ENCODE measurements around the gene ZNF512.

ZNF512 gene

GRCh38 chr2:27653397-27653796 lies 70.6 kb downstream of the ZNF512 start:
- no peak overlapping the region for H3K4me3 ChIP-seq (ENCODE audit: low read length)
- peak; percentile 47 for DNase-seq (ENCODE audit: low read depth)
- no peak for TF ChIP-seq CTCF (IDR thresholded peaks at IDR 0.05; ENCODE audit: insufficient read depth, low read depth, low read length, missing control alignments)

GRCh38 chr2:27655155-27655951 lies 72.5 kb downstream of the ZNF512 start:
- no peak for TF ChIP-seq CTCF (IDR thresholded peaks at IDR 0.05; ENCODE audit: insufficient read depth, low read depth, low read length, missing control alignments)
- no peak overlapping the region for H3K4me3 ChIP-seq (ENCODE audit: low read length)
- DNase-seq (ENCODE audit: low read depth): peak; percentile 54

- no peak for DNase-seq (ENCODE audit: low read depth)
- no peak for TF ChIP-seq CTCF (IDR thresholded peaks at IDR 0.05; ENCODE audit: insufficient read depth, low read depth, low read length, missing control alignments)
These were observed 78.5 kb downstream of the ZNF512 start for GRCh38 chr2:27661371-27661770.

GRCh38 chr2:27663285-27664153 lies 80.7 kb downstream of the ZNF512 start, which contains the start of the genes SLC4A1AP and SUPT7L:
TSS of gene SLC4A1AP (plus strand) at chr2:27663889. CDS start at chr2:27663915, 26 bp downstream.
TSS of gene SUPT7L (minus strand) at chr2:27663614. CDS start at chr2:27662192, 1,422 bp downstream.
- H3K4me3 ChIP-seq (ENCODE audit: low read length): peak within 1 kb of the TSS; percentile 95
- DNase-seq (ENCODE audit: low read depth): peak; percentile 89
- TF ChIP-seq CTCF (IDR thresholded peaks at IDR 0.05; ENCODE audit: insufficient read depth, low read depth, low read length, missing control alignments): no peak

More at GRCh38 chr2:27661371-27661770, 78.5 kb downstream of the ZNF512 start:
- no peak overlapping the region for H3K4me3 ChIP-seq (ENCODE audit: low read length)

GRCh38 chr2:27664154-27664574 lies 81.3 kb downstream of the ZNF512 start:
- DNase-seq (ENCODE audit: low read depth): no peak
- no peak for TF ChIP-seq CTCF (IDR thresholded peaks at IDR 0.05; ENCODE audit: insufficient read depth, low read depth, low read length, missing control alignments)
- peak overlapping the region; percentile 95 for H3K4me3 ChIP-seq (ENCODE audit: low read length)

GRCh38 chr2:27664622-27665363 lies 82.0 kb downstream of the ZNF512 start:
- TF ChIP-seq CTCF (IDR thresholded peaks at IDR 0.05; ENCODE audit: insufficient read depth, low read depth, low read length, missing control alignments): no peak
- no peak for DNase-seq (ENCODE audit: low read depth)
- H3K4me3 ChIP-seq (ENCODE audit: low read length): peak overlapping the region; percentile 95

Data from epithelial cell of esophagus (primary cell).